GM12891 (cell line): ENCODE data around the gene TMEM214.

Experiments
- PAX5 ChIP-seq: IDR thresholded peaks from 2 replicates; pipeline ENCODE4 v1.6.1; 2011; ENCODE audit warnings: low read length, moderate library complexity, mild to moderate bottlenecking; ENCODE audit not compliant: insufficient read depth, severe bottlenecking
- POLR2A ChIP-seq: IDR thresholded peaks from 2 replicates; pipeline ENCODE4 v1.6.1; 2011; ENCODE audit warnings: low read depth, low read length, control low read depth
- POLR2AphosphoS5 ChIP-seq: IDR thresholded peaks from 2 replicates; pipeline ENCODE4 v1.6.1; 2011; ENCODE audit warnings: low read depth, low read length, control low read depth
- POU2F2 ChIP-seq: IDR thresholded peaks from 2 replicates; pipeline ENCODE4 v1.6.1; 2011; ENCODE audit warnings: low read depth, mild to moderate bottlenecking, control low read depth, low read length, moderate library complexity
- SPI1 ChIP-seq: IDR thresholded peaks from 2 replicates; pipeline ENCODE4 v1.6.1; 2011; ENCODE audit warnings: low read depth, low read length, control low read depth
- TAF1 ChIP-seq: IDR thresholded peaks from 2 replicates; pipeline ENCODE4 v1.6.1; 2011; ENCODE audit warnings: low read depth, low read length, control low read depth

DNA sequence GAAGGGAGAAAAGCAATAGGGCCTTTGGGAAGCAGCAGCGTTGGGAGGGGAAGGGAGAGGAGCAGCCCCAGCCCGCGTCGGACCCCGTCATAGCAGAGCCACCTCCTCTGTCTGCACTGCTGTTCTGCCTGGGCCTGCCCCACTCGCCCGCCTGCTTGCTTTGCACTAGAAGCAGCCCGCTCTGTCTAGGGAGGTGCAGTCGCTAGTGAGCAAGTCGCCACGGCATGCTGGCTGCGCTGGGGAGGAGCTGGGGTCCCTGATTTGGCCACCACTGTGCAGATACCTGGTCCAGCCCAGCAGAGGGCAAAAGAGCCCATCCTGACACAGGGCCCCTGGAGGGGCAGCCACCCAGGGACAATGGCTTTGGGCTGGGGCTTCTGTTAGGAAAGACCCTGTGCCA, 8.0 kb upstream of the TMEM214 start:
- TF ChIP-seq POU2F2 = no peak
- TF ChIP-seq POLR2AphosphoS5 = no peak
- TF ChIP-seq POLR2A = no peak
- TF ChIP-seq PAX5 = no peak
- TF ChIP-seq TAF1 = no peak
- TF ChIP-seq SPI1 = no peak
